GM19395 (cell line): ENCODE data around the gene NREP.

Source experiments
- ATAC-seq: cut with Tn5 transposase; IDR thresholded peaks from one replicate; pipeline ENCODE4 v1.9.1; 2021; ENCODE audit warnings: mild to moderate bottlenecking, moderate library complexity; ENCODE audit not compliant: unreplicated experiment

The NREP gene

GRCh38 chr5:111697881-111698757 is 58.9 kb downstream of the NREP start:
- ATAC-seq: no peak

DNA sequence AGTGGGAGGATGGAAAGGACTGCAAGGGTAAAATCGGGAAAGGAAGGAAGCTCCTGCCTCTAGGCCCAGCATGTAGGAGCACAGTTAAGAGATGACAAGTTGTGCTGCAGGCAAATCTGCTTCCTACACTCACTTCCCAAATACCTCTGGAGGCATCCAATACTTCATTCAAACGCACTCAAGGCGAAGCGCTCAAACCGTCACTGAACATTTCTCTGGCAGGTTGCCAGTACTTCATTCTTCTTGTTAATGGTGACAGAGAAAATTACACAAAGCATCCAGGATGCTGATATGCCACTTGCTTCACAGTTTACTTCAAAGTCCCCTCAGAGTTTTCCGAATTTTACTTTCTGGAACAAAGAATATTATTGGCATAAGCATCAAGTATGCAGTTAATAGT is 59.8 kb downstream of the NREP start:
- no peak for ATAC-seq

GRCh38 chr5:111695991-111696390 is 61.0 kb downstream of the NREP start:
- no peak for ATAC-seq

DNA sequence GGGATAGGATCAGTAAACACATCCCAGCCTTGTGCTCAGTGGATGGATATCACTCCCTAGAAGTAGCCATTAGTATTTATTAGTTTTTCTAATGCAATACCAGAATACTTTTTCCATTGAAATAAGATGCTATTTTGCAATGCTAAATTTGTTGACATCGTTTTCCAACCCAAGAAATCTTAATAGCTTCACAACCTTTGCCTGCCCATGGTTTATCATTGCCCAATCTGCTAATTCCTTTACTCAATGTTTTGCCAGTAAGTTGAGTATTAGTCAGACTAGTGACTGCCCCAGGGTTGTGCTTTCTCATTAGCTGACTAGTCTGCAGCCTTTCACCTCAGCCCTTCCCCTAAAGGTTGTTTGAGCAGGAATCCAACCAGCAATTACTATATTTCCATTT is 62.9 kb downstream of the NREP start:
- ATAC-seq: no peak

DNA sequence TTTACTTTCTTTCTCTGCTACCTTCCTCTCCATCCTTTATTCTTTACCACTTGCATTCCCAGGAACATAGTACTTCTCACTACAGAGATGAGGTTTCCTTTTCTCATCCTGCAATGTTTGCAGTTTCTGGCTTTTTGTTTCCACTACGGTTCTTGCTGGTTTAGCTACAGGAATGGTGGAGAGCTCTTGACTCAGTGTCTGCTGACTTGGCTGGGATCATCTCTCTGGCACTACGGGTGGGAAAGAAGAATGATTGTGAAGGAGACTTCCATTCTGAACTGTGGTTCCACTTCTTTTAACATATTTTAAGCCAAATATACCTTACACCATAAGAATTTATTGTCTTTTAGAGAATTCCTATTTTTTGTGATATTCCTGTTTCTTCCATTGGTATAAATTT is 65.1 kb downstream of the NREP start:
- ATAC-seq: no peak

DNA sequence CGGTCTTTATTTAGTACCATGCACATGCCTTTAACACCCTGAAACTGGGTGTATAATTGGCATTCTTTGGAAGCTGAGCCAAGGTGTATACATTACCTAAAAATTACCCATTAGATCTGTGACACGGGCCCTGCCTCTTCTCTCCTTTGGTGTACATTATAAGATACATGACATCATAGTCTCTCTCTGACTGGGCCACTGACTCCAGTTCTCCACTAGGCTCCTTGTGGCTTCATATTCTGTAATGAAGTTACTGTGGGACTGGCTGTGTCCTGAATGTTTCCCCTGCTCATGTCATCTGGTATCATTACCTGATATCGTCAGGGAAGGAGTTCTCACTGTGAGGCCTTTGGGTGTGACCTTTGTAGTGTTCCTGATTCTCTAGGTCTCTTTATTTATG is 65.5 kb downstream of the NREP start:
- ATAC-seq: no peak

DNA sequence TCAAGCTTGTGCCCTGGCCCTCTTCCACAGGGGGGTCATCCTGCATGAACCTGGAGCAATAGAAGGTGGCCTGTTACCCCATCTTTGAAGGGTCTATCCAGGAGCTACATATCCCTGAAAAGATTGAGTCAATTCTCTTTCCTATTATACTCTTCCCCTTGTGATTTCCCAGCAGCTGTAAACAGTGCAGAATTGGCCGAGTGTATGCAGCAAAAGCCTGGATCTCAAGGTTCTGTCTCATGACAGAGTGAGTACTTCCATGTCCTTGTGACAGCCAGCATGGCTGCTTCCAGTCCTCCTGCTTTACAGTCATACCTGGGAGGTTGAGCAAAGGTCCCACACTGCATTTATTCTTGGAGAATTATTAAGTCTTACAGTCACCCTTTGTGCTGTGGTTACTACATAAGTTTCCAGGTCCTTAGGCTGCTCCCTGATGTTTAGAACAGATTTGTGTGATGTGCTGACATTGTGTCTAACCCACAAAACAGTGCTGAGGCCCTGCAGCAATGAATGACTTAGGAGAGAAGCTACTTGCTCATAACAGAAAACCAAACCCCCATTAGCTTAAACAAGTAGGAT is 67.5 kb downstream of the NREP start:
- ATAC-seq: no peak

GRCh38 chr5:111685969-111686368 is 71.0 kb downstream of the NREP start:
- no peak for ATAC-seq

DNA sequence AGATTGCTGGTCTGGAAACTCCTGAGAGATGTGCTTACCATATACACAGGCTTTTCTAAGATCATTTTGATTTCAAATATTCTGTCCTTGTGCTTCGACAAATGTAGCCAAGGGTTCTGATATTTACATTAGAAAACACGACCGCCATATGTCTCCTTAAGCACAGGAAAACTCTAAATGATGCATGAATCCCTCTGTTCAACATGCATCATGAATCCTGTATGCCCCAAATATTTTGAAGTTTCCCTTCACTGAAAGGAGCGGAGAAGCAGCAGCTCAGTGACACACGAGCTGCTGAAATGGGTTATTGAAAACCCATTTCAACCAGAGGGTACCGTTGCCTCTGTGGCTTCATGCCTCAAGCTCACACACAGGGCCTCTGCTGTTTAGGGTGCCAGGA is 74.4 kb downstream of the NREP start:
- ATAC-seq: no peak

DNA sequence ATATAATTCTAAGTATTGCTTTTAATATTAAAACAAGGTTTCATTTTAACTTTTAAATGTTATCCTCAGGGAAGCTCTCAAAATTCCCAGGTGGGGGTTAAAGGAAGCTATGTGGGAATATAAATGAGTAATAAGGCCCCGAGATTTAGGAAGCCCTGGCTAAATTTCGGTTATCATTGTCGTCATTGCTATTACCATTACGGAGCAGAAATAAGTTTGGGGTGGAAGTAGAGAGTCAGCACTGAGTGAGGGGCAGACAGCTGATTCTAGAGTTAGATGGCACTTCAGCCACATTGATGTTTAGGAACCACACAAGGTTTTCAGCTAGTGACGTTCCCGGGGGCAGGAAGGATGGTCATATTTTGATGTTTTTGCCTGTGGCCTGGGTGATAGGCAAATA is 74.9 kb downstream of the NREP start:
- ATAC-seq: no peak

GRCh38 chr5:111681414-111682120 is 75.4 kb downstream of the NREP start:
- no peak for ATAC-seq

DNA sequence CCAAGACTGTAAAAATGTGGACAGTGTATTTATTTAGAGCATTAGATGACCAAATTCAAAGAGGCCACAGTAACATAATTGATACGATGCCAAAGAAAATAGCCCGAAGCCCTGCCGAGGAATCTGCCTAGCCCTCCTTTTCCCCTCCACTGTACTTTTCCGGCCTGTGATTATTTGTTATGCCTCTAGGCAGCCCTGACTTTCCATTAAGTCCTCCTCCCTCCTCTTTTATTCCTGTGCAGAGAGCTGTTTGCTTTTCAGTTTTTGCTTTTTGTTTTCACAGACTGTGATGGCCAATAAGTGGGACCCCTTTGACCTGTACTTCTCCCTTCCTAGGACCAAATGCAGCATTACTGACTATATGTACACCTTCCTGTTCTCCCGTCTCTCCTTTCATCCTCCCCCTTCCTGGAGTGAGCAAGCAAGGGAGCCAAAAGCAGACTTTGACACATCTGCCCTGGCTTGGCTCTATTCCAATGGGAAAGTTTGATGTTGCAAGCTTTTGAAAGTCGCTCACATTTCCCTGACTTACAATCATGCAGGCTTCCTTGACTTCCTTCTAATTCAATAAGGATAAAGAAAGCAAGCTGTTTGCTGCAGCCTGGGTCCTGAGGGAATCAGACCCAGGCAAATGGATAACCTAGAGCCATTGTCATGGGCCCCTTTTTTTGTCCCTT is 76.1 kb downstream of the NREP start:
- ATAC-seq: no peak

DNA sequence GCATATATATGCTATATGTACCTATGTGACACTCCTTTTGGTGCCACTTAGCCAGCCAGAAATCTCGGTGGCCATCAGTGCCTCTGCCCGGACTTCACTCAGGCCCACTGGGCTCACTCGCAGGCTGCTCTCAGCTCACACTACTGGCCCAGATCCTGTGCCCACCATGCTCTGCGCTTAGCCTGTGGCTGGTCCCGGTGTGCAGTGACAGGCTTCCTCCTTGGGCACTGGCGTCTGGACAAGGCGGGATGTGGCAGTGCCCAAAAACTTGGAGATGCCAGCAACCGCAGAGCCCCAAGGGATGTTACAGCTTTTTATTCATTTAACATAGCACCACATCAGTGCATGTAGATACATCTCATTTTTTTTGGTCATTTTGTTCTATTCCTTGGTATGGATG is 77.4 kb downstream of the NREP start:
- no peak for ATAC-seq
